Spleen (tissue), 7 donors: ENCODE results near the gene DNHD1.

Source experiments
- CTCF ChIP-seq, 11 experiments: fragments of 200-600 bp in 7 of 11; fragments of 450-650 bp in 4 of 11; sonication (generic) in 4 of 11; IDR thresholded peaks in 8 of 11; conservative IDR thresholded peaks in 3 of 11; 1 replicate in 7 of 11; 2 replicates in 4 of 11; pipeline versions ENCODE4 v1.4.0 to v1.8.0; 2016 to 2021; ENCODE audit warnings: antibody characterized with exemption in 11 of 11, inconsistent platforms in 4 of 11, mild to moderate bottlenecking in 1 of 11
- POLR2A ChIP-seq, 3 donors: fragments of 450-650 bp; IDR thresholded peaks; one replicate each; pipeline ENCODE4 v1.5.1; 2017; ENCODE audit warnings: antibody characterized with exemption in 3 of 3, mild to moderate bottlenecking in 1 of 3
- POLR2AphosphoS5 ChIP-seq, 3 donors: sonication (generic); formaldehyde crosslinking; IDR thresholded peaks; one replicate each; pipeline ENCODE4 v1.5.1; 2017; ENCODE audit warnings: antibody characterized with exemption in 3 of 3
- donor health status: DM: no; HTN: no; CAD: no; lungs with moderate emphysema.
- donor health status: DM: no; HTN: no; CAD: no.
- donor health status: DM: no; HTN: no; CAD: no.

- TF ChIP-seq CTCF (IDR thresholded peaks at IDR 0.05 in 8 of 11, conservative IDR thresholded peaks at IDR 0.05 in 3 of 11): no peak
- TF ChIP-seq POLR2AphosphoS5 (IDR thresholded peaks at IDR 0.05): no peak
- TF ChIP-seq POLR2A (IDR thresholded peaks at IDR 0.05): no peak
Measured at GRCh38 chr11:6486256-6486655, 10.8 kb upstream of the DNHD1 start.
